Left cardiac atrium (tissue), 4 donors: ENCODE data around the gene GALNT1. TPM values are rescaled to one million over a fixed set of nuclear protein-coding genes. Genes with fewer than 3 reads are reported as not detected.
A peak's percentile ranks its signal among the peaks of the same experiment; 100 is the strongest.
"Not testable (repeated sequence)": the region's sequence is repeated elsewhere in the genome, so short reads cannot be mapped to it uniquely, and the experiment has no call there.

Experiments
- ATAC-seq, 2 donors: fragments of 200-7000 bp; cut with Tn5 transposase; one replicate each; pipeline ENCODE4 v1.9.1; 2020; ENCODE audit warnings: mild to moderate bottlenecking in 2 of 2, moderate library complexity in 2 of 2
- DNase-seq: peaks from one replicate; pipeline ENCODE4 v3.0.0-alpha.2; 2020
- intact Hi-C, 2 donors: fragments of 100-400 bp; cut with DNase I; formaldehyde crosslinking; loops; one replicate each; pipeline versions ENCODE4 v1.14.1 to v1.15.1; 2022 to 2023
- long read RNA-seq: library from polyadenylated mRNA; unstranded; transcript quantifications from one replicate; pipeline ENCODE4 v2.0.0, GENCODE V29; 2021
- total RNA-seq, 2 donors: library from RNA; stranded (reverse); fragmentation: NEBNext Ultra II Directional; extraction: Animal tissue kit (Norgen Biotek cat#: 25700); gene quantifications; one replicate each; pipeline ENCODE4 v1.2.1, GENCODE V29; 2021
- donor health status: DM: no; HTN: yes; CAD: no.
- donor health status: DM: no; HTN: yes; CAD: no; lungs with severe emphysema.
- donor health status: DM: yes; HTN: yes; CAD: no.
- donor health status: Dilated cardiomyopathy.

The GALNT1 gene
- 10 to 100 TPM; 54.1 to 58.5 TPM for total RNA-seq
- long read RNA-seq, partial matches to known transcripts, result 1 of 5 reads
- long read RNA-seq, other reads (novel, unspliced or antisense), result 4 of 5 reads

GRCh38 chr18:35581546-35581897 is at the start of gene GALNT1:
TSS of gene GALNT1 (plus strand) at chr18:35581740. CDS start at chr18:35654663, 72,923 bp downstream.
- intact Hi-C loops, result loop anchor here in 1 of 2 donors (5.0 to 10.0 kb wide), 3 partner anchors 84 to 167 kb away; partner anchors contain the start of gene INO80C
- no peak for DNase-seq
- ATAC-seq, result peak; percentile 49 to 51

GRCh38 chr18:35533916-35534405 is 47.6 kb upstream of the GALNT1 start:
- no peak for ATAC-seq
- no peak for DNase-seq
- intact Hi-C loops, result no loop called here

GRCh38 chr18:35535297-35535696 is 46.2 kb upstream of the GALNT1 start:
- ATAC-seq (no peak), DNase-seq (no peak)
- intact Hi-C loops, result no loop called here

GRCh38 chr18:35542356-35542755 is 39.2 kb upstream of the GALNT1 start:
- ATAC-seq, result no peak
- no peak for DNase-seq

GRCh38 chr18:35547008-35547605 is 34.4 kb upstream of the GALNT1 start:
- intact Hi-C loops, result no loop called here
- DNase-seq (no peak), ATAC-seq (no peak)

More at GRCh38 chr18:35542356-35542755, 39.2 kb upstream of the GALNT1 start:
- intact Hi-C loops, result no loop called here

- DNase-seq (no peak), ATAC-seq (peak; percentile 32 to 78)
- intact Hi-C loops, result no loop called here
Measured at GRCh38 chr18:35549564-35549963, 32.0 kb upstream of the GALNT1 start.

GRCh38 chr18:35553300-35553699 is 28.2 kb upstream of the GALNT1 start:
- no peak for ATAC-seq
- no peak for DNase-seq
- intact Hi-C loops, result no loop called here

GRCh38 chr18:35555538-35555937 is 26.0 kb upstream of the GALNT1 start:
- intact Hi-C loops, ATAC-seq, DNase-seq: not testable (repeated sequence)

GRCh38 chr18:35559867-35560266 is 21.7 kb upstream of the GALNT1 start:
- intact Hi-C loops, result no loop called here

GRCh38 chr18:35564795-35565453 is 16.6 kb upstream of the GALNT1 start:
- DNase-seq, result no peak
- no peak for ATAC-seq

More at GRCh38 chr18:35559867-35560266, 21.7 kb upstream of the GALNT1 start:
- DNase-seq (no peak), ATAC-seq (no peak)

GRCh38 chr18:35566019-35566418 is 15.5 kb upstream of the GALNT1 start:
- ATAC-seq (no peak), DNase-seq (no peak)
- intact Hi-C loops, result no loop called here

More at GRCh38 chr18:35564795-35565453, 16.6 kb upstream of the GALNT1 start:
- intact Hi-C loops, result no loop called here

GRCh38 chr18:35570182-35570581 is 11.4 kb upstream of the GALNT1 start:
- no peak for ATAC-seq
- intact Hi-C loops, result loop anchor here (10.0 kb wide), 2 partner anchors 45 to 55 kb away; no protein-coding TSS in a partner anchor
- DNase-seq, result no peak

GRCh38 chr18:35571138-35571537 is 10.4 kb upstream of the GALNT1 start:
- ATAC-seq (no peak), DNase-seq (no peak)
- intact Hi-C loops, result loop anchor here (10.0 kb wide), 2 partner anchors 46 to 56 kb away; no protein-coding TSS in a partner anchor

- ATAC-seq (peak; percentile 78 to 85), DNase-seq (peak; percentile 30)
- intact Hi-C loops, result loop anchor here (10.0 kb wide), 2 partner anchors 48 to 58 kb away; no protein-coding TSS in a partner anchor
Measured at GRCh38 chr18:35572644-35573043, 8.9 kb upstream of the GALNT1 start.

GRCh38 chr18:35573531-35573930 is 8.0 kb upstream of the GALNT1 start:
- no peak for ATAC-seq
- intact Hi-C loops, result loop anchor here (10.0 kb wide), 2 partner anchors 49 to 59 kb away; no protein-coding TSS in a partner anchor
- no peak for DNase-seq

GRCh38 chr18:35576240-35576845 is 5.2 kb upstream of the GALNT1 start:
- not testable (repeated sequence) for DNase-seq, ATAC-seq
- intact Hi-C loops, result loop anchor here (10.0 kb wide), 2 partner anchors 52 to 62 kb away; no protein-coding TSS in a partner anchor

- no peak for DNase-seq
- intact Hi-C loops, result loop anchor here (10.0 kb wide), 2 partner anchors 52 to 62 kb away; no protein-coding TSS in a partner anchor
- no peak for ATAC-seq
Measured at GRCh38 chr18:35577045-35577848, 4.3 kb upstream of the GALNT1 start.

- intact Hi-C loops, result loop anchor here (10.0 kb wide), 2 partner anchors 54 to 64 kb away; no protein-coding TSS in a partner anchor
- DNase-seq, result no peak
- no peak for ATAC-seq
Measured at GRCh38 chr18:35578481-35578880, 3.1 kb upstream of the GALNT1 start.

GRCh38 chr18:35578936-35579335 is 2.6 kb upstream of the GALNT1 start:
- intact Hi-C loops, result loop anchor here (10.0 kb wide), 2 partner anchors 54 to 64 kb away; no protein-coding TSS in a partner anchor
- no peak for ATAC-seq
- DNase-seq, result no peak
